Activated T-cell treated with anti-CD3 and anti-CD28 coated beads for 4 hours (primary cell): ENCODE data around the gene THUMPD1.
"Not testable (repeated sequence)": the region's sequence is repeated elsewhere in the genome, so short reads cannot be mapped to it uniquely, and the experiment has no call there.

Source experiments
- DNase-seq: peaks from one replicate; pipeline ENCODE4 v3.0.0-alpha.2; 2020

Gene THUMPD1

GRCh38 chr16:20747030-20747816, 5.6 kb upstream of the THUMPD1 start:
- DNase-seq, result no peak

GRCh38 chr16:20746461-20746860, 4.8 kb upstream of the THUMPD1 start:
- no peak for DNase-seq

- no peak for DNase-seq
These were observed 3.4 kb upstream of the THUMPD1 start for GRCh38 chr16:20744922-20745440.

DNA sequence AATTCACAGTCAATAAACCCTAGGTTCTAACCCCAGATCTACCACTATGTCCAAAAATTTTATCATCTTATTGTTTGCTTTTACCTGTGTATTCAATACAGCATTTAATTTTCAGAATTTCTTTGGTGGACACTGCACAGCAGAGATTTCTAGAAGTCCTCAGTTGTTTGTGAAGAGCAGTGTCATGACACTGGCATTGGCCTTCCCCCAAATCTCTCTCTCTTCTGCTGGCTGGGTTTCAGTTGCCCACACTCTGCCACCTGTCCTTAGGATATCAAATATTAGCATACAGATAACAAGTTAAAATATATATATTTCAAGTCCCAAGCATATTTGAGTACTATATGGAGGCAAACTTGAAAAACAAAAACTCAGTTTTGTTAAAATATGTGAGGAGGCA, 2.0 kb upstream of the THUMPD1 start:
- no peak for DNase-seq

GRCh38 chr16:20740901-20741521, 607 bp downstream of the THUMPD1 start:
- peak; percentile 86 for DNase-seq

DNA sequence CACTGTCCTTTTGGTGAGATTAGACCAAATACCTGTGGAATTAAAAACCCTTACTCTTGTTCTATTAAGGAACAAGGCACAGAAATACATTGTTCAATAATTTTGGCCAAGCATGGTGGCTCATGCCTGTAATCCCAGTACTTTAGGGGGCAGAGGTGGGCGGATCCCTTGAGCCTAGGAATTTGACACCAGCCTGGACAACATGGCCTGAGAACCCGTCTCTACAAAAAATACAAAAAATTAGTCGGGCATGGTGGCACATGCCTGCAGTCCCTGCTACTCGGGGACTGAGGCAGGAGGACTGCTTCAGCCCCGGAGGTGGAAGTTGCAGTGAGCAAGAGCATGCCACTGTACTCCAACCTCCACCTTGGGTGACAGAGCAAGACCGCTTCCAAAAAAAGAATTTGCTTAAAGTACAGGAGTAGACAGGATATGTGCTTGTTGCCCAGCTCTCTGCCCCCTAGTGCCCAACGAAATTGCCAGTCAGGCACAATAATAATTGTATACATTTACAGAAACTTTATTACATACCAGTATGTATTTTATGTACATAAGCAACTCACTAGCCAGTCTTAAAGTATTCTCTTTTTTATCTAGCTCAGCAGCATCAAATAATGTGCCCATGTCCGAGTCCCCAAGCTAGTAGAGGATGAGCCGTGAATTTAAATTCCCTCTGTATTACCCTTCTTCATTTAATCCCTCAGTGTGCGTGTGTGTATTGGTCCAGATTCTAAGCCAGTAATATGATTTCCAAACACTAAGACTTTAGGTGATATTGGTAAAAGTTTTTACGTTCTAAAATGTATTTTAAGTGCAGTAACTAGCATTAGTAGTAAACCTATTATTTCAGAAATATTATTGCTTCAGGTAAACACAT, 1.4 kb downstream of the THUMPD1 start:
- no peak for DNase-seq

DNA sequence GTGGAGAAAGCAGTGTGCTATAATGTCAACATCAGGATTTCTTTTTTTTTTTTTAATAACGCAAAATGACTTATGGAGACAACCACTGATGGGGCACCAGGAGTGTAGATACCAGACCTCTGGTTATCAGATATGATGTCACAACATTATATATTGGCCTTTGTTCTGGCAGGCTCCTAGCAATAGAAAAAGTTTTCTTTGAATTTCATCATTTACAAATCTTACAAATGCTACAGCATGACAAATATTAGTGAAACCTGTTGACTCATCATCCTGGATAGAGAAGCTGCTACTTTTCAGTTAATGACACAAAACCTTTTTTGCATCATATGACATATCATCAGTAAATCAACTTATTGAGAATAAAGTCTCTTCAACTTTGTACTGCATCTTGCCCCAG, 6.1 kb downstream of the THUMPD1 start:
- no peak for DNase-seq

DNA sequence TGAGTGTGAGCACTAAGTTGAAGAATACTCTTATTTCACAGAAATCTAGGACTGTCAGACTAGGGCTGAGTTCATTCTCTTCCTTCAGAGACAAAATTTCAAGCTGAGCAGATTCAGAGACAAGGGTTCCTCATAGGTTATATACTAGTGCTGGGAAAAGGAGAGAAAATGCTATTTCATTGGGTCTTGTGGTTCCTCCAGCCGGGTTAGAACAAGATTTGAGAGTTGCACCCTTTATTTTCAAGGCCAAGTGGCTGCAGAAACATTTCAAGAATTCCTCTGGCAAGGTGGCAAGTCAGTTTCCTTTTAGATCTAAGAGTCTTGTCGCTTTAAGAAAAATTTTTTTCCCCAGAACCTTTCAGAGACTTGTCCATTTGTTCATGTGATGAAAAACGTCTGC, 6.8 kb downstream of the THUMPD1 start:
- no peak for DNase-seq

DNA sequence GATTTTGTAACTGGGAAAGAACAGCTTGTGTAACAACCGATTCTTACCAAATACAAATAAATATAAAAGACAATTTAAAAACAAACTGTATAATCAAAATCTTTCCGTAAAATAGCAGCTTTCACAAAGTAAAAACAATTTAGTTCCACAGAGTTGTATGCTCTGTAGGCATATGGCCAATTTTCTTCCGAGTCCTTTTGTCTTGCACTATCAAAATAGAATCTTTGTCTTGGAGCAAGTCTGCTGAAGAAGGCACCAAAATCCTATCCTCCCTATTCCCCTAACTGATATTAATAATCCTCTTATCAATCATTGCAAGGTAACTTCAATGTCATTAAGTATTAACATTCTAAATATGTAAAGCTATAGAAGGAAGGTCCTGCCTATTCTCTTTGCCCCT, 7.6 kb downstream of the THUMPD1 start:
- DNase-seq, result no peak

- DNase-seq, result no peak
These were observed 12.5 kb downstream of the THUMPD1 start for GRCh38 chr16:20729141-20729540.

DNA sequence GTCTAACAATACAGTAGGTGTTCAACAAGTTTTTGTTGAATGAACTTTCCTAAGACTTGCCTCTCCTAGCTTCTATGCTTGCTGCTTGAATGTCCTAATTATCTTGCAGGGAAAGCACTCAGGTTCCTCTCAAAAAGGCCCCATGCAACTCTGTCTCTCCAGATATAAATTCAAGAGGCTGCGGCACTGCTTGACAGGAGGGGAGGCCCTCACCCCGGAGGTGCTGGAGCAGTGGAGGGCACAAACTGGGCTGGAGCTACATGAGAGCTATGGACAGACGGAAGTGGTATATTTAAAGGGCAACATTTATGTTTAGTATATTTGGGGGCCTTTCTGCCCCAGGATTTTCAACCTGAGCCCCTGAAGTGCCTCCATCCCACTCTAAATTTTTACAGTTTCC, 14.4 kb downstream of the THUMPD1 start:
- no peak for DNase-seq

- no peak for DNase-seq
These were observed 15.0 kb downstream of the THUMPD1 start for GRCh38 chr16:20726661-20727060.

GRCh38 chr16:20720251-20720650, 21.4 kb downstream of the THUMPD1 start:
- DNase-seq, result no peak

DNA sequence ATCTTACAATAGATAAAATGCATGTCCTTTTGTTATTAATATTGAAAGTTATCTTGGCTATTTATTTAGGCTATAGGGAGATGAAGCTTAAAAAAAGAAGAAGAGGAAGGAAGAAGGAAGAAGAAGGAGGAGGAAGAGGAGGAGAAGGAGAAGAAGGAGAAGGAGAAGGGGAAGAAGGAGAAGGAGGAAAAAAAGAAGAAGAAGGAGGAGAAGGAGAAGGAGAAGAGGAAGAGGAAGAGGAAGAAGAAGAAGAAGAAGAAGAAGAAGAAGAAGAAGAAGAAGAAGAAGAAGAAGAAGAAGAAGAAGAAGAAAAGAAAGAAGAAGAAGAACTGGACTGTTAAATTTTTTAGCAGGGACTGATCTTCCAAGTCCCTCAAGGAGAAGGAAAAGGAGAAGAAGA, 23.9 kb downstream of the THUMPD1 start:
- not testable (repeated sequence) for DNase-seq

DNA sequence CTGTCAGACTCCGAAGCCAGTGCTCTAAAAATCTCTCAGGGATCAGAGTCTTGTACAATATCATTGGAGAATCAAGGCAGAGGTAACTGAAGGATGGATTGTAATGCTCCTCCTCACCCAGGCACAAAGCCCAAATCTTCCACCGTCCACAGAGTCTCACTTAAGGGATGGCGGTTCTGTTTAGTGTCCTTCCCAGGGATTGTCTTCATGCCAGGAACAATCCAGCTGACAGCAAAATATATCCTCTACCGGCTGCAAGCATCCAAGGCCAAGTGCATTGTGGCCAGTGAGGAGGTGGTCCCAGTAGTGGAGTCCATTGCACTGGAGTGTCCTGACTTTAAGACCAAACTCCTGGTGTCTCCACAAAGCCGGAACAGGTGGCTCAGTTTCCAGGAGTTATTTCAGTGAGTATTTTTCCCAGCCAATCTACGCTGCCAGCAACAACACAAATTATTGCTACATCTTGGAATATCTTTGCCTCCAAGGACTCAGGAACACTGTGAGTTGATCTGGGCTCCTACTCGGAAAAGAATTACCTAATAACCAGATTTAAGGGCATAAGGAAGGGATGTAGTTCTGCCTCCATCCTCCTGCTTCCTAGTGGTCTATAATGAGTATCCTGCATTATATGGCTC, 30.2 kb downstream of the THUMPD1 start:
- DNase-seq, result no peak

DNA sequence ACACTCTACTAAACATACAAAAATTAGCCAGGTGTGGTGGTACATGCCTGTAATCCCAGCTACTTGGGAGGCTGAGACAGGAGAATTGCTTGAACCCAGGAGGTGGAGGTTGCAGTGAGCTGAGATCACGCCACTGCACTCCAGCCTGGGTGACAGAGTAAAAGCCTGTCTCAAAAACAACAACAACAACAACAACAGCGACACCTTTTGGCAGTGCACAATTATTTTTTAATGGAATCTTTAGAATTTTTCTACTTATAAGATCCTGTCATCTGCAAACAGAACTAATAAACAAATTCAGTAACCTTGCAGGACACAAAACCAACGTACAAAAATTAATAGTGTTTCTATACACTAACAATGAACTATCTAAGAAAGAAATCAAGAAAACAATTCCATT, 33.5 kb downstream of the THUMPD1 start:
- not testable (repeated sequence) for DNase-seq

DNA sequence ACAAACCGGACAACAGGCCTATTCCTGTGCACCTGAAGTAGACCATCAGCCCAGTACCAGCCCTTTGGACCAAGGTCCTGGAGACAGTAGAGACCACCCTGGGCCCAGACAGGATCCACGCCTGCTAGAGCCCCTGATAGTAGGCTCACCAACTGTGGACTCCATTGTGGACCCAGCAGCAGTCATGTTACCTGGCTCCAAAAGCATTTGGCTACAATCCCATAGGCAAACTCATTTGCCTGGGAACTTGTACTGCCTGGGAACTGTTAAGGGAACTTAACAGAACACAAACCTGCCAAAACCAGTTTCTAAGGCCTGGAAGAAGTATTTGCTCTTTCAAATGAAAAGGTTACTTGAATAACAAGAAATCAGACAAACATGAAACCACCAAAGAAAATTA, 34.2 kb downstream of the THUMPD1 start:
- DNase-seq, result no peak

- not testable (repeated sequence) for DNase-seq
These were observed 35.6 kb downstream of the THUMPD1 start for GRCh38 chr16:20705972-20706371.

DNA sequence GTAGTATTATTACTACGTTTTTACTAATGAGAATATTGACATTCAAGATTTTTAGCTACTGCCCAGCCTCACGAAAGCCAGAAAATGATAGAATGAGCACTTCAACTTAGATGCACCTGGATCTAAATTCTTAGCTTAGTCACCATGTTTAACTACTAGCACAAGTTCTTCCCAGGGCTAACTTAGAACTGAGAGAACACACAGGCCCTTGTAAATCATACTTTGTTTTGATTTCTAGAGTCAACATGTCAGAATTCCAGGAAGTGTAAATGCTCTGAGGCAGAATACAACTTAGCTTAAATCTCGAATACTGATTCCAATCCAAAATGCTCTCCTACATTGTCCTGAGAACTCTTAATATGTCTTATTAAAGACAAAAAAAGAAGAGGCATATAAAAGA, 37.3 kb downstream of the THUMPD1 start:
- DNase-seq, result no peak

- not testable (repeated sequence) for DNase-seq
These were observed 39.9 kb downstream of the THUMPD1 start for GRCh38 chr16:20701692-20702091.

GRCh38 chr16:20696618-20697017, 45.0 kb downstream of the THUMPD1 start:
- DNase-seq, result no peak

GRCh38 chr16:20695024-20695423, 46.6 kb downstream of the THUMPD1 start:
- no peak for DNase-seq

DNA sequence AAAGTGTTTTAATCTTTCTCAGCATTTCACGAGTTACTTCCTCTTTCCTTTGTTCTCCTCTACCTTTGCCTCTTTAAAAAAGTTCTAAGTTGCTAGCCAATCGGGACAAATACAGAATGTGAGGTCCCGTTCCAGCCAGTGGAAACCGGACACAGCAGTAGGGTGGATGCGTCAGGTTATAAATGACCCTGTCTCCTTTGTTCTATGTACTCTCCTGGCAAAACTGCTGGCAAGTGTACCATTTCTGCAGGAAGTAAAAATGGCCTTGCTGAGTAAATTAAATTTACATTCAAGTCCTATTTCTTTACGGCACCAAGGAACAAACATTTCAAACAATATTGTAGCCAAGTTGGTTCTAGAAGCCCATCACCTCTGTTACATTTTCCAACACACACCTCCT, 47.5 kb downstream of the THUMPD1 start:
- DNase-seq, result not testable (repeated sequence)
